ENCODE measurements around the gene PLGRKT.
A peak's percentile ranks its signal among the peaks of the same experiment; 100 is the strongest.

DNA sequence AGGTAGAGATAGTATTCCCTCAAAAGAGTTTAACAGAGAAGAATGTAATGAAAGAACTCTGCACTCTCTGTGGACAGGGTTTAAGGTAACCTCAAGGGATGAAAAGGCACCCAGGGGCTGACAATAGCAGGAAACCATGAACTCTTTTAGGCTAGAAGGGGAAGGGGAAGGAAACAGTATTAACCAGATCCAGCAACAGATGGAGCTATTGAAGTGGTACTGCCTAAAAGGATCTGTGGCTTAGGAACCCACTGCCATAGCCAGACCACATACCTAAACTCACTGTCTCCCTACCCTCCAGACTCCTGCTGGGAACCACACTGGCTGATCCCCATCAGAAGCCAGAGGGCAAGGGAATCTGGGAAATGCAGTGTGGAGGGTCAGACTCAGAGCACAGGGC, 35.5 kb downstream of the PLGRKT start:
- TF ChIP-seq, protein P1, sequence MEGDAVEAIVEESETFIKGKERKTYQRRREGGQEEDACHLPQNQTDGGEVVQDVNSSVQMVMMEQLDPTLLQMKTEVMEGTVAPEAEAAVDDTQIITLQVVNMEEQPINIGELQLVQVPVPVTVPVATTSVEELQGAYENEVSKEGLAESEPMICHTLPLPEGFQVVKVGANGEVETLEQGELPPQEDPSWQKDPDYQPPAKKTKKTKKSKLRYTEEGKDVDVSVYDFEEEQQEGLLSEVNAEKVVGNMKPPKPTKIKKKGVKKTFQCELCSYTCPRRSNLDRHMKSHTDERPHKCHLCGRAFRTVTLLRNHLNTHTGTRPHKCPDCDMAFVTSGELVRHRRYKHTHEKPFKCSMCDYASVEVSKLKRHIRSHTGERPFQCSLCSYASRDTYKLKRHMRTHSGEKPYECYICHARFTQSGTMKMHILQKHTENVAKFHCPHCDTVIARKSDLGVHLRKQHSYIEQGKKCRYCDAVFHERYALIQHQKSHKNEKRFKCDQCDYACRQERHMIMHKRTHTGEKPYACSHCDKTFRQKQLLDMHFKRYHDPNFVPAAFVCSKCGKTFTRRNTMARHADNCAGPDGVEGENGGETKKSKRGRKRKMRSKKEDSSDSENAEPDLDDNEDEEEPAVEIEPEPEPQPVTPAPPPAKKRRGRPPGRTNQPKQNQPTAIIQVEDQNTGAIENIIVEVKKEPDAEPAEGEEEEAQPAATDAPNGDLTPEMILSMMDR (conservative IDR thresholded peaks at IDR 0.05; ENCODE audit: low read length) = 0 out of 2 replicates have a peak, but pooled peaks have one; percentile 24
- no peak for TF ChIP-seq EZH2phosphoT487 (IDR thresholded peaks at IDR 0.05; ENCODE audit: borderline replicate concordance)
